Pericardium fibroblast (primary cell): ENCODE results near the gene DAPK3. TPM values are rescaled to one million over a fixed set of nuclear protein-coding genes. Genes with fewer than 3 reads are reported as not detected.

ENCODE experiments used
- total RNA-seq: library from RNA; depleted of rRNA; stranded (reverse); fragments of >200 nt; gene quantifications from 2 replicates; pipeline ENCODE4 v1.2.3, GENCODE V29; 2015

DAPK3 gene
- 68.3 and 81.7 TPM in 2 replicates for total RNA-seq

DNA sequence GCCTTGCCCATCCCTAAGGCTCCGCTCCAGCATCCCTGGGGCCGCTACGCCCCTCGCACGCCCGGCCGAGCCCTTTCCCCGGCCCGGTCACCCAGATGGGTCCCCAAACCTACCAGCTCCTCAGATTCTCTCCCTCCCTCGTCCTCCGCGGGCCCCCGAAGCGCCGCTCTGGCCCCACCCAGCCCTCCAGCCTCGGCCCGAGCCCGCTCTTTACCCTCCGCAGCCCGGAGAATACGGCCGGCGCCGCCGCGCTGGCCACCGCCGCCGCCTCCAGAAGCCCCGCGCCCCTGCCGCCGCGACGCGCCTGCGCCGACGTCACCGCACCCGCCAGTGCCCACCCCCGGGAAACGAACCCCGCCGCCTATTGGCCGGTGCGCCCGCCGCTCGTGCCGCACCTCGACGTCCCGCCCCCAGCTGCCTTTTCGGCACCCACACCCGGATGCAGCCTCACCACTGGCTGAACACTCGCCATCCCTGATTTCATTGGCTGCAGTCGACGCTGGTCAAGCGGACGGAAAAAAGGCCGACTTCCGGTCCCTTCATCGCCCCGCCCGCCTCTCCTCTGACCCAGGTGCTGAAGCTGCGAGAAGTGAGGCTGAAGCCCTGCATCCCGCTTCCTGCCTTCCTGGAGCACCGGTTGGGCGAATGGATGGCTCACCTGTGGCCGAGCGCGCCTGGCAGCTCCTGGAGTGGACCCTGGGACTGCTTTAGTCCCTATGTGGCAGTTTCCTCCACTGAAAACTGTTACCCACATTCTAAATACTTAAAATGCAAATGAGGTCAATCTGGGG is at the start of gene DAPK3:
DAPK3 (minus strand) TSS at position 292 of the 791 bp plus-strand sequence. CDS start 1,364 bp downstream, outside the sequence.

DNA sequence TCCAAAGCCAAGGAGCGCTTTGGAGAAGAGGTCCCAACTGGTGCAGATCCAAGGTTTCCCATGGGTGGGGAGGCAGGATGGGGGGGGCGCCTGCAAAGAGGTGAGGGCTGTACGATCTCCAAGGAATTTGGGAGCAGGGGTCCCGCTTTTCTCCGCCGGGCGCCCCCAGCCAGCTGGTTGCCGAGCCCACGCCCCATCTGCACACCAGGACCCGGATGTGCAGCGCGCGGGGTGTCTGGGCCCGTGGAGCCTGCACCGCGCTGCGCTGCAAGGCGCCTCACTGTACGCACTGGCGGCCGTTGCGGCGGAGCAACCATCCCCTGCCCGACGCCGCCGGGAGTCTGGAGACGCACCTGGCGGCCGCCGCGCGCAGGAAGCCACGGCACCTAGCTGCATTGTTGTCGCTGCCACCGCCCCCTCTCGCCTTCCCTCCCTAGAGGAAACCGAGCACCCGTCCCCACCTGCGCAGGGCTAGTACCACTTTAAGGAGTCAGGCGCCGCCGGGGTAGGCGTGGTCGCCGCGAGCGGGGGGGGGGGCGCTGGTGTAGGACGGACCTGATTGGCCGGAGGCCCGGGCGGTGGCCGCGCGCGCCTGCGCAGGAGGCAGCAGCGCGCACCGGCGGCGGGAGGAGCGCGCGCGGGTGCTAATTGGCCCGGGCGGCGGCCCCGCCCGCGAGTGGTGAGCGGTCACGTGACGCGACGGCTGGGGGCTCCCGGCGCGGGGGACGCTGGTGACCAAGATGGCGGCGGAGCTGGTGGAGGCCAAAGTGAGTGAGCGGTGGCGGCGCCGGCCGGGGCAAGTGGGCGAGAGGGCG is 36.3 kb upstream of the DAPK3 start, which contains the start of gene PIAS4:
PIAS4 (plus strand) TSS at position 716 of the 815 bp plus-strand sequence; CDS start at position 741, 25 bp downstream.

DNA sequence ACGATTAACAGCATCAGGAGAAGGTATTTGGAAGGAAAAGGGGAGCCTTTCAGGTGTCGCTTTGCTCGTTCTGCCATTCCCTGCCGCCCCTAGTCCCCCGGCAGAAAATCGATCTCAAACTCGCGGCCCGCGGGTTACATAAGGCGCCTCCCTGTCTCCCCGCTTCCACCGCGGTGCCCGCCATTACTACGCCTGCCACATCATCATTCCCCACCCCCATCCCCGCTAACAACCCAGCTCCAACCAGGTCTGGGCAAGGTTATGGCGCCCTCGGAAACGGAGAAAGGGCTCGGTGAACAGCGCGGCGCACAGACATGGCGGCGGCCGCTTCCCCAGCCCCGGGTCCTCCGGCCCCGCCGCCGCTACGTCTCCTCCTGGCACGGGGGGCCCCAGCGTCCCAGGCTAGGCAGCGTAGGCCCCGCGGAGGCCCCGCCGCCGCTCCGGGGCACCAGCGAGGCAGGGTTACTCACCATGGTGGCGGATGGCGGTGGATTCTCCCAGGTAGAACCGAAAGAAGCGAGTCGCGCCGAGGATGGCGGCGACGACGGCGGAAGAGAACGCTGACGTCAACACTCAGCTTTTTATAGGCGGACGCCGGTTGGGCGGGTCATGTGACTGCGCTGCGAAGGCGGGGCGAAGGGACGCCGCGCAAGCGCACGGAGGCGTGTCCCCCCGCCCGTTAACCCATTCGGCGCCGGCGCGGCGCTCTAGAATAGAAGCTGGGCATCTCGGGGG is 14.2 kb upstream of the DAPK3 start, which contains the start of gene EEF2:
EEF2 (minus strand) TSS at position 556 of the 735 bp plus-strand sequence; CDS start at position 473, 83 bp downstream.

DNA sequence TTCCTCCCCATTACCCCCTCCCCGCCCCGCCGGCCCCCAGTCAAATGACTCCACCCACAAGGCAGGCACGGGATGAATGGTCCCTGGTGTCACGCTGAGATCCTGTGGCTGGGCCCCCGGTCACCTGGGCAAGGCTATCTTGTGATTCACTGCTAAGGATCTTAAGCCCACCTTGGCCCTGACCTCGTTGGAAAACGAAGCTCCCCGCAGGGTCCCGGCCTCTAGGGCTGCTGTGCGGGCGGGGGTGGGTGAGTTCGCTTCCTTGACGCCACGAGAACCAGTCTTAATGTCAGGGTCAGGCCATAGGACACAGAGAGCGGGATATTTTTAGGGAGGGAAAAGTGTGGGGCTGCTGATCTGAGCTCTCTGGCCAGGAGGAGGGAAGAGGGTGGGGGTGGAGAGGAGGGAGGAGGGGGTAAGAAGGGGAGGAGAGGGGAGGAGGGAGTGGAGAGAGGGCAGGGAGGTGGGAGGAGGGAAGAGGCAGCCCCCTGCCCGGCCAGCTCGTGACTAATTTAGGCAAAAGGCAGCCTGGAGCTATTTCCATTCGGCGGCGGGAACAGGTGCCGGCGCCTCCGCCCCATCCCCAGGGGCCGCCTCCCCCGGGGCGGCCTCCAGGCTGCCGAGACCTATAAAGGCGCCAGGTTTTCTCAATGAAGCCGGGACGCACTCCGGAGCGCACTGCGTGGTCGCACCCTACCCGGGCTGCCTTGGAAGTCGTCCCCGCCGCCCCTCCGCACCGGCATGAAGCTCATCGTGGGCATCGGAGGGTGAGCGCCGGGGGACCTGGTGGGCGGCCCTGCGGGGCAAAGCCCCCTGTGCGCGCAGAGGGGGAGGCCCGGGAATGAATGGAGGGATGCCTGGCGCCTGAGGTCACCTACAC is 37.7 kb downstream of the DAPK3 start, which contains the start of gene NMRK2:
NMRK2 (plus strand) TSS at position 139 of the 880 bp plus-strand sequence; CDS start at position 742, 603 bp downstream.

Other genes with a start within 250 kb of the DAPK3 start
- 21.4 and 25.8 TPM in 2 replicates for gene APBA3, start 209.4 kb downstream of the DAPK3 start, total RNA-seq
- 45.7 and 68.4 TPM in 2 replicates for gene MRPL54, start 208.4 kb downstream of the DAPK3 start, total RNA-seq
- gene RAX2, start 198.9 kb downstream of the DAPK3 start, total RNA-seq: not detected in 2 replicates
- gene MATK, start 184.7 kb downstream of the DAPK3 start, total RNA-seq: not detected in 2 replicates
- gene ZFR2, start 102.1 kb downstream of the DAPK3 start, total RNA-seq: not detected in 2 replicates
- not detected in 2 replicates for gene ATCAY, start 90.4 kb downstream of the DAPK3 start, total RNA-seq
- gene NMRK2, start 38.0 kb downstream of the DAPK3 start, total RNA-seq: 0.26 TPM in 1 of 2 replicates, not detected in the other
- gene EEF2, start 14.4 kb upstream of the DAPK3 start, total RNA-seq: 3,007 and 5,415 TPM in 2 replicates
- 12.7 and 14.6 TPM in 2 replicates for gene PIAS4, start 36.6 kb upstream of the DAPK3 start, total RNA-seq
- 31.6 and 44.0 TPM in 2 replicates for gene ZBTB7A, start 95.8 kb upstream of the DAPK3 start, total RNA-seq
- gene MAP2K2, start 153.0 kb upstream of the DAPK3 start, total RNA-seq: 164 and 232 TPM in 2 replicates
- not detected in 2 replicates for gene CREB3L3, start 182.5 kb upstream of the DAPK3 start, total RNA-seq
- gene SIRT6, start 211.5 kb upstream of the DAPK3 start, total RNA-seq: 16.7 and 23.5 TPM in 2 replicates
- under 0.01 and 1.3 TPM in 2 replicates for gene ANKRD24, start 211.6 kb upstream of the DAPK3 start, total RNA-seq